Liver (tissue), 9 donors: Measurements from ENCODE around the gene ZYX. TPM values are rescaled to one million over a fixed set of nuclear protein-coding genes. Genes with fewer than 3 reads are reported as not detected.

ENCODE experiments used
- DNase-seq: peaks from one replicate; pipeline ENCODE4 v3.0.0-alpha.2; 2017; ENCODE audit warnings: low spot score
- H3K27ac ChIP-seq, 2 donors: one replicate each; pipeline ENCODE4 v1.7.0; 2013; ENCODE audit warnings: inconsistent platforms in 2 of 2, low read length in 2 of 2, control low read depth in 1 of 2, low read depth in 1 of 2, mild to moderate bottlenecking in 1 of 2
- H3K27me3 ChIP-seq, 4 donors: one replicate each; pipeline versions ENCODE4 v1.6.1 to v1.7.0; 2013; ENCODE audit warnings: low read length in 3 of 4, inconsistent platforms in 1 of 4, mild to moderate bottlenecking in 1 of 4, moderate library complexity in 1 of 4; ENCODE audit not compliant: control insufficient read depth in 4 of 4, insufficient read depth in 4 of 4
- H3K36me3 ChIP-seq, 4 donors: one replicate each; pipeline versions ENCODE4 v1.6.1 to v1.7.0; 2013; ENCODE audit warnings: low read length in 3 of 4, mild to moderate bottlenecking in 3 of 4, low read depth in 1 of 4, moderate library complexity in 1 of 4; ENCODE audit not compliant: control insufficient read depth in 4 of 4, insufficient read depth in 3 of 4
- H3K4me1 ChIP-seq, 4 donors: one replicate each; pipeline versions ENCODE4 v1.6.1 to v1.7.0; 2013; ENCODE audit warnings: low read length in 3 of 4, mild to moderate bottlenecking in 3 of 4, moderate library complexity in 1 of 4; ENCODE audit not compliant: control insufficient read depth in 4 of 4, insufficient read depth in 4 of 4
- H3K4me3 ChIP-seq, 3 donors: one replicate each; pipeline versions ENCODE4 v1.6.1 to v1.7.0; 2013; ENCODE audit warnings: low read length in 3 of 3, control low read depth in 1 of 3, low read depth in 1 of 3, mild to moderate bottlenecking in 1 of 3
- H3K9ac ChIP-seq, 2 donors: one replicate each; pipeline ENCODE4 v1.7.0; 2013; ENCODE audit warnings: low read length in 2 of 2, mild to moderate bottlenecking in 2 of 2, moderate library complexity in 2 of 2, control low read depth in 1 of 2, low read depth in 1 of 2
- H3K9me3 ChIP-seq, 4 donors: one replicate each; pipeline versions ENCODE4 v1.6.1 to v1.7.0; 2013; ENCODE audit warnings: low read length in 3 of 4; ENCODE audit not compliant: control insufficient read depth in 4 of 4
- ATF3 ChIP-seq: IDR thresholded peaks from 2 replicates; pipeline ENCODE4 v1.6.1; 2016; ENCODE audit warnings: antibody characterized with exemption
- CTCF ChIP-seq: fragments of 150-350 bp; IDR thresholded peaks from 2 replicates; pipeline ENCODE4 v1.5.1; 2017; ENCODE audit warnings: improper control_type of control experiment, low read depth, low read length; ENCODE audit not compliant: missing input control
- EGR1 ChIP-seq, 2 donors: IDR thresholded peaks; 2 replicates each; pipeline ENCODE4 v1.6.1; 2016 to 2018; ENCODE audit warnings: antibody characterized with exemption in 2 of 2, low read depth in 2 of 2
- FOXA1 ChIP-seq: IDR thresholded peaks from 2 replicates; pipeline ENCODE4 v1.6.1; 2016; ENCODE audit warnings: antibody characterized with exemption
- FOXA2 ChIP-seq: IDR thresholded peaks from 2 replicates; pipeline ENCODE4 v1.6.1; 2016; ENCODE audit warnings: antibody characterized with exemption
- GABPA ChIP-seq, 2 donors: IDR thresholded peaks in 1 of 2; conservative IDR thresholded peaks in 1 of 2; 2 replicates each; pipeline ENCODE4 v1.6.1; 2016; ENCODE audit warnings: antibody characterized with exemption in 2 of 2, mild to moderate bottlenecking in 1 of 2, moderate library complexity in 1 of 2
- HNF4A ChIP-seq, 2 donors: conservative IDR thresholded peaks; 2 replicates each; pipeline ENCODE4 v1.6.1; 2016; ENCODE audit warnings: antibody characterized with exemption in 2 of 2, mild to moderate bottlenecking in 2 of 2
- JUND ChIP-seq, 2 donors: IDR thresholded peaks; 2 replicates each; pipeline ENCODE4 v1.6.1; 2016; ENCODE audit warnings: antibody characterized with exemption in 2 of 2
- RAD21 ChIP-seq, 2 donors: IDR thresholded peaks; 2 replicates each; pipeline ENCODE4 v1.6.1; 2016; ENCODE audit warnings: antibody characterized with exemption in 2 of 2, mild to moderate bottlenecking in 2 of 2
- REST ChIP-seq: IDR thresholded peaks from 2 replicates; pipeline ENCODE4 v1.6.1; 2016; ENCODE audit warnings: antibody characterized with exemption, mild to moderate bottlenecking
- RXRA ChIP-seq, 2 donors: IDR thresholded peaks; 2 replicates each; pipeline ENCODE4 v1.6.1; 2017 to 2018; ENCODE audit warnings: antibody characterized with exemption in 2 of 2, mild to moderate bottlenecking in 1 of 2
- SP1 ChIP-seq: IDR thresholded peaks from 2 replicates; pipeline ENCODE4 v1.6.1; 2018; ENCODE audit warnings: antibody characterized with exemption, mild to moderate bottlenecking
- TAF1 ChIP-seq: conservative IDR thresholded peaks from 2 replicates; pipeline ENCODE4 v1.6.1; 2016; ENCODE audit warnings: antibody characterized with exemption, mild to moderate bottlenecking
- YY1 ChIP-seq: IDR thresholded peaks from 2 replicates; pipeline ENCODE4 v1.6.1; 2016; ENCODE audit warnings: antibody characterized with exemption, mild to moderate bottlenecking
- ZBTB33 ChIP-seq: IDR thresholded peaks from 2 replicates; pipeline ENCODE4 v1.6.1; 2016; ENCODE audit warnings: antibody characterized with exemption
- WGBS: extraction: QIAGEN DNeasy Blood & Tissue Kit; methylation state at CpG from one replicate; pipeline ENCODE4 v1.1.7; 2013; 5-methylcytosine and 5-hydroxymethylcytosine counted together
- polyA plus RNA-seq, 2 donors: library from polyadenylated mRNA; stranded (reverse) in 1 of 2; unstranded in 1 of 2; fragments of 200-250 nt in 1 of 2; fragments of >200 nt in 1 of 2; fragmentation: Nextera tagmentation in 1 of 2; extraction: Ambion mirVana in 1 of 2; gene quantifications; one replicate each; pipeline versions ENCODE4 v1.2.1 to v1.2.3, GENCODE V29; 2013 to 2015
- total RNA-seq, 2 donors: library from RNA; depleted of rRNA; stranded (reverse); fragments of >200 nt; gene quantifications; one replicate each; pipeline ENCODE4 v1.2.3, GENCODE V29; 2014
- donor health status: healthy.
- donor health status: healthy.
- donor health status: healthy.
- donor health status: healthy.
- donor health status: healthy.

The ZYX gene
- total and polyA plus RNA-seq, 4 donors, result 15.4 to 49.7 (median 16.5) TPM

- Histone ChIP-seq H3K27me3 (peaks cover 0 to 6% (median 1%) of the 10 kb centered on the region in 4 donors), H3K9me3 (no peaks in the 10 kb centered on the region), H3K9ac (no peak overlapping the region), H3K4me1 (peaks cover 3 to 9% (median 7%) of the 10 kb centered on the region in 4 donors), H3K4me3 (no peak overlapping the region), H3K36me3 (no peaks in the 10 kb centered on the region), H3K27ac (no peak overlapping the region)
- 91% methylated on average over 12 of the region's 12 CpGs for WGBS
- DNase-seq, result no peak
- TF ChIP-seq FOXA2, result no peak
- TF ChIP-seq FOXA1, result no peak
- TF ChIP-seq RAD21 (IDR thresholded peaks at IDR 0.05), result no peak
- TF ChIP-seq EGR1 (IDR thresholded peaks at IDR 0.05; ENCODE audit: low read depth in 2 of 2), result no peak
- no peak for TF ChIP-seq REST
- no peak for TF ChIP-seq ZBTB33
- no peak for TF ChIP-seq JUND (IDR thresholded peaks at IDR 0.05)
- no peak for TF ChIP-seq CTCF
- no peak for TF ChIP-seq RXRA (IDR thresholded peaks at IDR 0.05)
- TF ChIP-seq HNF4A (conservative IDR thresholded peaks at IDR 0.05), result no peak
- no peak for TF ChIP-seq GABPA (IDR thresholded peaks at IDR 0.05 in 1 of 2, conservative IDR thresholded peaks at IDR 0.05 in 1 of 2)
- no peak for TF ChIP-seq ATF3
- TF ChIP-seq YY1, result no peak
These were observed 22.5 kb upstream of the ZYX start for GRCh38 chr7:143358626-143359025.

GRCh38 chr7:143359771-143360353 lies 21.3 kb upstream of the ZYX start:
- H3K36me3 ChIP-seq, result no peaks in the 10 kb centered on the region
- no peak overlapping the region for H3K4me3 ChIP-seq
- no peak for DNase-seq
- peaks cover 0 to 6% (median 2%) of the 10 kb centered on the region in 4 donors for H3K27me3 ChIP-seq
- WGBS, result 81% methylated on average over 11 of the region's 11 CpGs
- TF ChIP-seq YY1 (no peak), RAD21 (IDR thresholded peaks at IDR 0.05) (no peak), SP1 (no peak), HNF4A (conservative IDR thresholded peaks at IDR 0.05) (no peak), RXRA (IDR thresholded peaks at IDR 0.05) (no peak), FOXA1 (no peak), TAF1 (no peak), ATF3 (no peak), EGR1 (IDR thresholded peaks at IDR 0.05; ENCODE audit: low read depth in 2 of 2) (no peak), GABPA (IDR thresholded peaks at IDR 0.05 in 1 of 2, conservative IDR thresholded peaks at IDR 0.05 in 1 of 2) (no peak), CTCF (no peak)
- H3K4me1 ChIP-seq, result peaks cover 3 to 9% (median 7%) of the 10 kb centered on the region in 4 donors
- H3K9me3 ChIP-seq, result no peaks in the 10 kb centered on the region
- no peak overlapping the region for H3K9ac ChIP-seq
- H3K27ac ChIP-seq, result no peak overlapping the region
